ENCODE measurements around the gene CDH15.

DNA sequence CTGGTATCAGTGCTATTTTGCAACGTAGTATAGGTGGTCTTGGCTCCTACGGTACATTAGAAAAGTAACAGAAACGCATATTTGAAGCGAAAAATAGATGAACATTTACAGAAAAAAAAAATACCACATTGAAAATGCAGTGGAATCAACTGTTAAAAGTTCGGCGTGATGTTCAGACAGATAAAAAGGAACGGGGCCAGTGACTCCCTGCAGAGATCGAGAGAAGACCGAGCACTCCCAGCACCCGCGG, 45.5 kb downstream of the CDH15 start:
- TF ChIP-seq CTCF (IDR thresholded peaks at IDR 0.05) = no peak
- no peak for TF ChIP-seq POLR2A (IDR thresholded peaks at IDR 0.05)
- no peak for TF ChIP-seq POLR2AphosphoS5 (IDR thresholded peaks at IDR 0.05)
